Measurements from ENCODE around the gene WDR83.
A peak's percentile ranks its signal among the peaks of the same experiment; 100 is the strongest.
"Not testable (repeated sequence)": the region's sequence is repeated elsewhere in the genome, so short reads cannot be mapped to it uniquely, and the experiment has no call there.

Gene WDR83

DNA sequence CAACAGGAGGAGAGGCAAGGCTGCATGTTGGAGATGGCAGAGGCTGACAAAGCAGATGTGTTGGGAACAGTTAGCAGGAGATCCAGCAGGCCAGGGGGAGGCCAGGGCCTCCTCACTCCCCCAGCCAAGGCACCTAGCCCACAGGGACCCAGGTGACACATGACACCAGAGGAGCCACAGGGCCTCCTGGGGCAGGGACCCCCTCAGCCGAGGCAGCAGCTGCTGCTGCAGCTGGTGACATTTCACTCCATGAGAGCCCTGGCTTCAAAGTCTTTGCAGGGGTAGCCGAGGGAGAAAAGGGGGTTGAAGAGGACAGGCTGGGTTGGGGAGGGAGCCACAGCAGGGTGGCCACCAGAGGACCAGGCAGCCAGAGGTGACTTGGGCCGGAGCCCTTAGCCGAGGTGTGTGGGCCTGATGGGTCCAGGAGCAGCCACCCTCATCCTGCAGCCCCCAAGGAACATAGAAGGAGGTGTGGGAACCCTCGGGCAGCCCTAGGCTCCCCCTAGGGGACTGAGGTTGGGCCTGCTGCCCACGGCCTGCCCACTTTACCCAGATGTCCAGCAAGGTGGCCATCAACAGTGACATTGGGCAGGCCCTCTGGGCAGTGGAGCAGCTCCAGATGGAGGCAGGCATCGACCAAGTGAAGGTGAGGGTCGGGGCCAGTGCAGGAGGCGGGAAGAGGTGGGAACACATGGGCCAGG is 21.0 kb downstream of the WDR83 start, which contains the start of gene GNG14:
Gene GNG14 (plus strand): TSS at position 503 of the 701 bp plus-strand sequence. CDS start 51 bp downstream, at position 554.
- DNase-seq, result no peak

DNA sequence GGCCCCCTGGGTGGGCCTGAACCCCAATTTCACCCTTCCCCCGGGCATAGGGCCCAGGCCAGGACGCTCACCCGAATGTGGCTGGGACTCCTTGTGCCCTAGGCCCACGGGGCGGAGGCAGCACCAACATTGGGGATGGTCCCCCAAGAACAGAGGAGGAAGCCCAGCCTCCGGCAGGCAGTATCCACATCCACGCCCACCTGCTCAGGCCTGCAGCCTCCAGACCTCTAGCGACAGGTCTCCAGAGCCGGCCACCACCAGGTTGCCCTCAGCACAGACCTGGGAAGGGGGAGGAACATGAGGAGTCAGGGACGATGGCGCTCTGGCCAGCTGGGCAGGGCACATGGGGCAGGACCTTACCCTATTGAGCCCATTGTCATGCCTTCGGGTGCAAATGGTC is 22.4 kb downstream of the WDR83 start:
- DNase-seq, result no peak

DNA sequence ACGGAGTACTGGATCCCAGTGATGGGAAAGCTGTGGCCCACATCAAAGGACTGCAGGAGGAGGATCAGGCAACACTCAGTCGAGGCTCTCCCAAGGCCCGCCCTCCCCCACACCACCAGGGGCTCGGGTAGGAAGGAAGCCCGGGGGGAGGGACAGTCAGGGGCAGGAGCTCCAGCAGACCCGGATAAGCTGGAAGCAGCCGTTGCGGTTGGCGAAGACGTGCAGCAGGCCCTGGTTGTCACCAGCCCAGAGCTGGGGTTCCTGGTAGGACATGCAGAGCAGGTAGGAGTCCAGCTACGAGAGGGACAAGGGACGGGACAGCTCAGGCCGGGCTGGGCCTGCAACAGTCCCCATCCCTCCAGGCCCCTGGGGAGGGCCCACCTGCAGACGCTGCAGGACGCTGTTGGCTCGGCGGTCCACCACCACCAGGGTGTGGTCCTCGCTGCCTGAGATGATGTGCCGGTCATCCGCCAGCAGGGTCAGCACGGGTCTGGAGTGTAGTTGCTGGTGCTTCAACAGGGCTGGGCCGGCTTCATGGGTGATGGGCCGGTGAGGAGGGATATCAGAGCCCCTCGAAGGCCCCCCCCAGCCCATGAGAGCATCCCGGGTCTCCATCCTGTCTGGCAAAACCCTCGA is 23.1 kb downstream of the WDR83 start:
- no peak for DNase-seq

DNA sequence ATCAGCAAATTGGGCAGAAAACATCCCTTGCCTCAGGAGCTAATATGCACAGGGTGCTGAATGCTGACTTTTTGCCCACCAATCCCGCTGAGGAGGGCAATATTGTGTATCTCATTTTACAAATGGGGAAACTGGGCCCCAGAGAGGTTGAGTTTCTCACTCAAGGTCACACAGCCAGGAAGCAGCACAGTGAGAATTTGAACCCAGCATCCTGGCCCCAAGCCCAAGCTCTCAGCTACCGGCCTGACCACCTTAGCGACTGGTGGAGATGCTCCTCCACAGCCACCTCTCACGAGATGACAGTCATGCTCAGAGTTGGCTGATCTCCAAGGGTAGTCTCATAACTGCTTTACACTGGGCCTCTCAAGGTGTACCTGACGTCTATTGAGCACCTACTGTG is 26.4 kb downstream of the WDR83 start:
- DNase-seq, result no peak

DNA sequence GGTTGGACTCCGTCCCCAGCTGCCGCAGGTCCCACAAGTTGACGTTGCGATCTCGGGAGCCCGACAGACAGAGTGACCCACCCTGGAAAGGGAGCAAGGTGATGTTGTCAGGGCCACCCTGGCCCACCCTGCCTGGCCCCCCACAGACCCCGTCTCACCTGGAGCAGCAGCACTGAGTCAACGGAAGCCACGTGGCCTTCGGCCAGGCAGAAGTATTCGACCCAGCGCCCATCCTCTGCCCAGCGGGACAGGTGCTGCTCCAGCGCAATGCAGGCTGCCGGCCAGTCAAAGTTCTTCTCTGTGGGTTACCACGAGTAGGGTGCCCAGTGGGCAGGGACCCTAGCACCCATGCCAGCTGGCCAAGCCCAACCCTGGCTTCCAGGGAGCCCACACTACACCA is 28.0 kb downstream of the WDR83 start:
- DNase-seq, result no peak

DNA sequence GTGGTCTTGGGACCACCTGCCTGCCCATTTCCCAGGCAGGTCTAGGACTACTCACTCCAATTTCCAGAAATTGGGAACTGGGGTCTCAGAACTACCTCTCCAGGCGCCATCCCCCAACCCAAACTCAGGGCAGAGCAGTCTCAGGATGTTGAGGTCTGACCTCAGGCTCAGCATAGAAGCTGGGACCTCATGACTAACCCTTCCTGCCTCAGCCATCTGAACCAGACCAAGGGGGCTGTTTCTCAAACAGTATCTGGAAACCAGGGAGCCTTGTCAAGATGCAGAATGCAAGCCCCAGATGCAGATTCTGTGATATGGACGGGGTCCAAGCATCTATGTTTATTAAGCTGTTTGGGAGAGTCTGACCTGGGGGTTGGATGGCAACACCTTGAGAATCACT is 28.5 kb downstream of the WDR83 start:
- DNase-seq, result no peak

DNA sequence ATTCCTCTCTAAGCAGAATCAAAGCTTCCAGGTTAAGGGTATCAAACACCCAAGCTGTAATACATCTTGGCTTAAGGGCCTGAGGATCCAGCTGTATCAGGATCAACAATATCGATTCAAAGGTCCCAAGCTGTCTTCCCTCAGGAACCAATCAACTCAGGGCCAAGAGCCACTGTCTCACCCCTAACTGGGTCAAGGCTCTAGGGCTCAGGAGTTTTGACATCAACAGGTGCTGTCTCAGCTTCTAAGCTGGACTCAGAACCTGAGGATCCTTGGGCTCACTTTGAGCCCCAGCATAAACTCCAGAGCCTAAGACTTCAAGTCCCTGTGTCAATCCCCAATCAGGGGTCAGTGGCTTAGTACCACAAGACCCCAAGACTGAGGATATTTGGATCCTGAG is 28.9 kb downstream of the WDR83 start:
- no peak for DNase-seq

DNA sequence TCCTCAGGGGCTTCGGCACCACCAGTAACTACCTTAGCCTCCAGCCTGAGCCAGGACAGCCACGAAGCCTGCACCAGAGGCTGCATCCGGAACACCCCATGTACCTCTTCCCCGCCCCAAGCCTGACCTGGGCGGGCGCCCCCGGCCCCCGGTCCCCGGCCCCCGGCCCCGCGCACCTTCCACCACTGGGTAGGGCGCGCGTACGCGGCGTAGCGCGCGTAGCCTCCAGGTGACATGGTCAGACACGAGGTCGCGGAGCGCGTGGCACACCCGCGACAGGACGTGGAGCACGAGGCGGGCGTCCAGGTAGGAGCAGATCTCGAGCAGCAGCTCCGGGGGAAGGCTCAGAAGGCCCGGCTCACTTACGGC is 29.4 kb downstream of the WDR83 start:
- DNase-seq, result peak; percentile 43

DNA sequence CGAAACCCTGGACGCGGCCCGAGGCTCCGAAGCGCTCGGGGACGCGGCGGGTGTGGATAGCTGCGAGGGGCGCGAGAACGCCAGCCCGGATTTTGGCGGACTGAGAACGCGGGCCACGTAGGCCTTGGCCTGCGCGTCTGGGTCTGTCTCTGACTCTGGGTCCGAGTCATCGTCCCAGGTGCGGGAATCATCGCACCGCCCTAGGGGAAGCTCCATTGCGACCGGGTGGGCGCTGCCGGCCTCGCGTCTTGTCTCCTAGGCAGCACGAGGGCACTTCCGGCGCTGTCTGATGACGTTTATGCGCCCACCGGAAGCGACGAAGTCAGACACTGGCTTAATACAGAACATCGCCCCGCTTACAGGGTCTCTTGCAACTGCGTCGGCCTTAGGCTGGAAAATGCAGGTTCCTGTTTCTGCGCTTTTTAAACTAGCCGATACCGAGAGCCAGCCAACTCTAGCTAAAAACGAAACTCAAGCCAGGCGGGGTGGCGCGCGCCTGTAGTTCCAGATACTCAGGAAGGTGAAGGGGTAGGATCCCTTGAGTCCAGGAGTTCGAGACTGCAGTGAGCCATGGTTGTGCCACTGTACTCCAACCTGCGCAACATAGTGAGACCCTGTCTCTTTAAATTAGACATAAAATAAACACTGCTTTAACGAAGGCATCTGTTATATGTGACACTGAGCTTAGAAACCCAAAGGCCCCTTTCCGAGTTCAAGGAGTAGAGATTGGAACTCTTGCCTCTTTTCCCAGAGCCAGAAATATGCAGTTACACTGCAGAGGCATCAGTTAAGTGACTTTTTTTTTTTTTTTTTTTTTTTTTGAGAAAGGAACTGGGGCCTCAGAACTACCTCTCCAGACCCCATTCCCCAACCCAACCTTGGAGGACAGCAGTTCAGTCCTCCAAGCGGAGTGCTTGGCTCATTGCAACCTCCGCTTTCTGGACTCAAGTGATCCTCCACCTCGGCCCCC is 30.0 kb downstream of the WDR83 start, which contains the start of gene FBXW9:
Gene FBXW9 (minus strand): TSS at position 266 of the 970 bp plus-strand sequence. CDS start 50 bp downstream, at position 216.
- peak; percentile 97 for DNase-seq

DNA sequence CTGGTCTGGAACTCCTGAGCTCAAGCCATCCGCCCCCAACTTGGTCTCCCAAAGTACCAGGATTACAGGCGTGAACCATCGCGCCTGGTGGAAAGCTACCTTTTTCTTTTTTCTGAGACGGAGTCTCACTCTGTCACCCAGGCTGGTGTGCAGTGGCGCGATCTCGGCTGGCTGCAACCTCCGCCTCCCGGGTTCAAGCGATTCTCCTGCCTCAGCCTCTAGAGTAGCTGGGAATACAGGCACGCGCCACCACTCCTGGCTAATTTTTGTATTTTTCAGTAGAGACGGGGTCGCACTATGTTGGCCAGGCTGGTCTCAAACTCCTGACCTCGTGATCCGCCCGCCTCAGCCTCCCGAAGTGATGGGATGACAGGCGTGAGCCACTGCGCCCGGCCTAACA is 30.8 kb downstream of the WDR83 start:
- DNase-seq, result not testable (repeated sequence)

DNA sequence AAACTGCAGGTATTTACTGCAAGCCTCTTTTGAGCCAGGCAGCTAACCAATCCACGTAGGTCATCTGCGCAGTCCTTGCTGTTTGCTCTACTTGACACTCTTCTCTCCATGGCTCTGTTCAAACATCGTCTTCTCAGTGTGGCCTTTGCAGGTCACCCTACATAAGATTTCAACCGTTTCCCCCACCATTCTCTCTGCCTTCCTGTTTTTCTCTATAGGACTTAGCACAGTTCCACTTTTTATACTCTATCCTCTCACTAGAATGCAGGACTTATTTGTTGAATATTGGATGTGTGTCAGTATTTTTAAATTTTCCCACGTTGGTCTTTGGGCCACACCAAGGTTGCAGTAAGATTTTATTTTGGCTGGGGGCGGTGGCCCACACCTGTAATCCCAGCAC is 31.5 kb downstream of the WDR83 start:
- no peak for DNase-seq

DNA sequence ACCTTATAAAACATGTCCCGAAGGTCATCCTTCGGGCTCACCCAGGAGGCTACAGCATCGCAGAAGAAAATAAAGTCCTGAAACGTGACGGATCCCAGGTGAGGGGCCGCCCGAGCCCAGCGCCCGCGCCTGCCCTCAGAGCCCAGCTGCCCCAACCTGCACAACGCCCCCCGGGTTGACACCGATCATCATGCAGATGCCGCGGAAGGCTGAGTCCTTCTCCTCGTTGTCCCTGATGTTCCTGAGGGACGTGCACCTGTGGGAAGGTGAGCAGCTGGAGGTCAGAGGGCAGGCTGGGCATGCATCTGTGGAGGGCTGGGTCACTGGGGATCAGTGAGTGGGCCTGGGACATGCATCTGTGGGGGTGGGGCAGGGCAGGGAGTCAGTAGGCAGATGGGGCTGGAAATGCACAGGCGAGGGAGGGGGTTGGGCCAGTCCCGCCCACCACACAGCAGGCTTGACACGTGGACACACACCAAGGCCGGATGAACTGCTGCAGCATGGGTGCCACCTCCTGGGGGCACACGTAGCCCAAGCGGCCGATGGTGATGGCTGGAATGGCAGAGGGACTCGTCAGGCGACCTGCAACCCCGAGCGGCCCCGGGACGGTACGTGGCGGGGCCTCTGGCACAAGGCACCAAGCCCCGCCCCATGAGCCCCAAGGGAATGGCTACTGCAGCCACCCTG is 35.1 kb downstream of the WDR83 start:
- DNase-seq, result no peak

DNA sequence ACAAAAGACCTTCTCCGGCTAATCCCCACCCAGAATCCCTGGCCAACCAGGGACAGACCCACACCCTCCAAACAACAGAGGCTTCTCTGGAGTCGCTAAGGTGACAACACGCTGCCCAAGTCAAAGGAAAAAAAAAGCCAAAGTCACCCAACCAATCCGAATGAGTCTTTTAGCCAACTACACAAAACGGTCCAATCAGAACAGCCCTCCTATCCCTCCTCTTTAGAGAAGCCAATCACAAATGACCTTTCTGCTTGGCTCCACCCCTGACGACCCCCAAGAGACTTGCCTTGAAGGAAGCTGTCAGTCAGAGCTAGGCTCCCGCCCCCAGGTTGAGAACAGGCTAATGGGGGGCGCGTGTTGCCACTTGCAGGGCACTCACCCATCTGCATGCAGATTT is 36.4 kb downstream of the WDR83 start:
- DNase-seq, result peak; percentile 48

DNA sequence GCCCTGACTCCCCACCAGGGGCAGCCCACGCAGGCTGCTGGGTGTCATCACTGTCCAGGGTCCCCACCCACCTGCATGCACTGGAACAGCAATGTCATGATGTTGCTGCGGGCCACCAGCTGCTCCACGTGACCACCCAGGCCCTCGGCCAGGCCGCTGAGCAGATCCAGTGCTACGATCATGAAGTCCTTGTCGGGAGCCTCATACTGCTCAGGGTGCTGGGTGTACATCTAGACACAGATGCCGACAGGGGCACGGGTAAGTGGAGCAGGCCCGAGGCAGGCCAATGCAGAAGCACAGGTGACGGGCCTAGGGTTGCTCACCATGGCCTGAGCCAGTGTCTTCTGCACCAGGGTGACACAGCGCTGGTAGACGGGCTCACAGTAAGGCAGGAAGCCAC is 38.6 kb downstream of the WDR83 start:
- no peak for DNase-seq

DNA sequence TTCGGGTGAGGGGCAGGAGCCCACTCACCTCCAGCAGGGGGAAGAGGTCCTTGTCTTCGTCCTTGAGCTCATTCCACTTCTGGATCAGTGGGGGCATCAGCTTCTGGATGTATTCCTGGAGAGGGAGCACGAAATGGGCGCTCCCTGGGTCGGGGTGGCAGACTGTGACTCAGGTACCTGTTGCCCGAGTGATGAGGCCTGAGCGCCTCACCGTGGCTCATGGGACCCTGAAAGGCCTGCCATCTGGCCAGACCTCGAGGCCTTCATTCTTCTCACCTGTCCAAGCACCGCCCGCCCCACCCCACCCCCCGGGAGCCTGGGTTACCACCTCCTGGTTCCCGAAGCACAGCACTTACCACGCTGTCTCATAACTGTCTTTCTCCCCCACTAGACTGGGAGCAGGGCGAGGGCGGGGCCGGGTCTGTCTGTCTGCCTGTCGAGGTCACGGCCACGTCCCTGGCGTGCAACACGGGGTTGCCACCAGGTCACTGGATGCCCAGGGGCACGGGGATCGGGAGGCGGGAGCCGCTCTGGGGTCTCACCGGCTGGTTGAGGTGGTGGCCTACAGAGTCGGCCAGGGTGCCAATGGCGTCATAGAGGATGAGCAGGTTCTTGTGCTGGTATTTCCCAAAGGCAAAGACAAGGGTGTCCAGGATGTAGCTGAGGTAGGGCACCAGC is 39.2 kb downstream of the WDR83 start:
- no peak for DNase-seq

DNA sequence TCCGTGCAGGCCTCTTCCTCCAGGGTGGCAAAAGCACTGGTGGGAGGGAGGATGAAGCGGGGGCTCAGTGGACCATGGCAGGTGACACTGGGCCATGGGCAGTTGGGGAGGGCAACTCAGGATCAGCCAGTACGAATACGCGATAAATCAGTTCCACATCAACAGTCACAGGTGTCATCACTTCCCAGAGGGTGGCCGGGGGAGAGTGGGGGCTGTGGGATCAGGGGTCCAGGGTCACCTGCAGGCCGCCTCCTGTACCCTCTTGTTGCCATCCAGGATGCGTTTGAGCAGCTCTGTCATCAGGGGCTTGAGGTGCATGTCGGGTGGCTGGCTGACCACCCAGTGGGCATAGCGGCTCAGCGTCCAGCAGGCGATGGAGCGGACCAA is 39.7 kb downstream of the WDR83 start:
- no peak for DNase-seq

DNA sequence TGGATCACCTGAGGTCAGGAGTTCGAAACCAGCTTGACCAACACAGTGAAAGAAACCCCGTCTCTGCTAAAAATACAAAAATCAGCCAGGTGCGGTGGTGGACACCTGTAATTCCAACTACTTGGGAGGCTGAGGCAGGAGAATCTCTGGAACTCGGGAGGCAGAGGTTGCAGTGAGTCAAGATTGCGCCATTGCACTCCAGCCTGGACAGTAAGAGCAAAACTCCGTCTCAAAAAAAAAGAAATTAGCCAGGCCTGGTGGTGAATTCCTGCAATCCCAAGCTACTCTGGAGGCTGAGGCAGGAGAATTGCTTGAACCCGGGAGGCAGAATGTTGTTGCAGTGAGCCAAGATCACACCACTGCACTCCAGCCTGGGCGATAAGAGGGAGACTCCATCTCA is 42.0 kb downstream of the WDR83 start:
- DNase-seq, result no peak

DNA sequence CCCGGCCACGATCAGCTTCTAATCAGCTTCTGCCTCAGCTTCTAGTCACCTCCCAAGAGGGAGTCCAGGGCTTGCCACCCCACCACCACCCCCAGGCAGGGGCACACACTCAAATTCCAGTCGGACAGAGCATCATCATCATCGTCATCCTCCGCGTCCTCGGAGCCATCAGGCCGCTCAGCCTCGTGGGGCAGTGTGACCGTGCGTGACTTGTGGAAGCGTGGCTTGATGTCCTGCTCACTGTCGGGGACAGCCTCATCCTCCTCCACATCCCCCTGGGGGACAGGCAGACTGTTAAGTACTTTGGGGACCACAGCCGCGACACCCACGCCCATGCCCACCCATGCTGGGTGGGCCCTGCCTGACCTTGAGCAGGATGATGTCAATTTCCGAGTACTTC is 44.6 kb downstream of the WDR83 start:
- no peak for DNase-seq

DNA sequence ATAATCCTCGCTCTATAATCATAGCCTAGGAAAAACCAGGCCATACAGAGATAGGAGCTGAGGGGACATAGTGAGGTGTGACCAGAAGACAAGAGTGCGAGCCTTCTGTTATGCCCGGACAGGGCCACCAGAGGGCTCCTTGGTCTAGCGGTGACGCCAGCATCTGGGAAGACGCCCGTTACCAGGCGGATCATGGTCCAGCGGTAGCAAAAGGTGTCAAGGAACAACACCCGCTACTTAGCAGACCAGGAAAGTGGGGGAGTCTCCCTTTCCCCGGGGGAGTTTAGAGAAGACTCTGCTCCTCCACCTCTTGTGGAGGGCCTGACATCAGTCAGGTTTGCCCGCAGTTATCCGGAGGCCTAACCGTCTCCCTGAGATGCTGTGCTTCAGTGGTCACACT is 45.5 kb downstream of the WDR83 start:
- not testable (repeated sequence) for DNase-seq

DNA sequence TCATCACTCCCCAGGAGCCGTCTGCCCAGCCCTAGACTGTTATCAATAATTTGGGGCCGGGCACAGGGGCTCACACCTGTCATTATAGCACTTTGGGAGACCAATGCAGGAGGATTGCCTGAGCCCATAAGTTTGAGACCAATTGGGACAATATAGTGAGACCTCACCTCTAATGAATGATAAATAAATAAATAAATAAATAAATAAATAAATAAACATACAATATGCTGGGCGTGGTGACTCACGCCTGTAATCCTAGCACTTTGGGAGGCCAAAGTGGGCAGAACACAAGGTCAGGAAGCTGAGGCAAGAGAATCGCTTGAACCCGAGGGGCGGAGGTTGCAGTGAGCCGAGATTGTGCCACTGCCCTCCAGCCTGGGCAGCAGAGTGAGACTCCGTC is 46.7 kb downstream of the WDR83 start:
- DNase-seq, result not testable (repeated sequence)

DNA sequence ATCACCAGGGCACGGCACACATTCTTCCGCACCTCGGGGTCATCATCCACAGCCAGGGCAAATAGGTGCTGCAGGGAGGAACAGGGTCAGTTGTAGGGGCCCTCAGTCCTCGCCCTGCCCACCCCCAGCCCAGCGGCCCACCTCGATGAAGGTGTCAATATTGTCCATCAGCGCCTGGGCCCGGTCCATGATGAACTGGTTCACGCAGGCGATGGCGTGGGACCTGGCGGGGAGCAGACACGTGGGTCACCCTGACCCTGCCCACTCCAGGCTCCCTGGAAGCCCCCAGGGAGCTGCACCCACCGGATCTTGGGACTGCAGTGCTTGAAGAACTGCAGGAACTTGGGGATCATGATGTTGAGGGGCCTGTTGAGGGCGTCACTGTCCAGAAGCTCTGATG is 48.5 kb downstream of the WDR83 start:
- DNase-seq, result no peak

DNA sequence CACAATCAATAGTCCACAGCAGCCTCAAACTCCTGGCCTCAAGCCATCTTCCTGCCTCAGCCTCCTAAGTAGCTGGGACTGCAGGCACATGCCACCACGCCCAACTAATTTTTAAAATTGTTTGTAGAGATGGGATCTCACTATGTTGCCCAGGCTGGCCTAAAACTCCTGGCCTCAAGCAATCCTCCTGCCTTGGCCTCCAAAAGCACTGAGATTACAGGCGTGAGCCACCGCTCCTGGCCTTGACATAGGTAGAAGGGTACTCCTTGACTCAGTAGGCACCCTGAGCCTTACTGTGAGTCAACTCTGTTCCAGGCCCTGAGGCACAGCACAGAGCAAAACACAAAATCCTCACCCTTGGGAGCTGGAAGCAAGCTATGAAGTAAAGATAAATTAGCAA is 49.3 kb downstream of the WDR83 start:
- no peak for DNase-seq

All from stimulated activated CD4-positive, alpha-beta T cell treated with anti-CD3 and anti-CD28 coated beads, Interleukin-15, amount 100 ng/mL, for 24 hours (primary cell).